Body of pancreas (tissue), 4 donors: ENCODE data around the gene PSEN1. TPM values are rescaled to one million over a fixed set of nuclear protein-coding genes. Genes with fewer than 3 reads are reported as not detected.

Experiments
- ATAC-seq: fragments of 150-250 bp; one replicate; pipeline ENCODE4 v1.9.1; 2016
- DNase-seq, 4 donors: peaks; one replicate each; pipeline ENCODE4 v3.0.0-alpha.2; 2019
- H3K27ac ChIP-seq, 4 donors: fragments of 200-600 bp; sonication (generic); 1 replicate in 3 of 4; 2 replicates in 1 of 4; pipeline versions ENCODE4 v1.5.1 to v1.6.1; 2016 to 2019; ENCODE audit warnings: mild to moderate bottlenecking in 1 of 4, mixed read lengths in 1 of 4, moderate library complexity in 1 of 4
- H3K27me3 ChIP-seq, 2 donors: fragments of 200-600 bp; sonication (generic); one replicate each; pipeline ENCODE4 v1.6.0; 2016; ENCODE audit warnings: mild to moderate bottlenecking in 1 of 2
- H3K36me3 ChIP-seq, 2 donors: fragments of 200-600 bp; sonication (generic); replicated peaks in 1 of 2; 2 replicates each; pipeline ENCODE4 v1.5.1; 2016; ENCODE audit warnings: low read depth in 2 of 2; ENCODE audit not compliant: insufficient read depth in 1 of 2
- H3K4me1 ChIP-seq: fragments of 200-600 bp; sonication (generic); one replicate; pipeline ENCODE4 v1.6.0; 2016
- H3K4me3 ChIP-seq, 2 donors: fragments of 200-600 bp; sonication (generic); 1 replicate in 1 of 2; 2 replicates in 1 of 2; pipeline ENCODE4 v1.5.1; 2016 to 2019
- H3K9me3 ChIP-seq, 3 donors: fragments of 200-600 bp; sonication (generic); 1 replicate in 2 of 3; 2 replicates in 1 of 3; pipeline ENCODE4 v1.5.1; 2016
- CTCF ChIP-seq, 7 experiments: fragments of 450-650 bp in 4 of 7; fragments of 200-600 bp in 3 of 7; sonication (generic) in 3 of 7; IDR thresholded peaks; one replicate each; pipeline ENCODE4 v1.5.1; 2016 to 2019; ENCODE audit warnings: antibody characterized with exemption in 7 of 7
- POLR2A ChIP-seq, 3 donors: fragments of 450-650 bp; IDR thresholded peaks; one replicate each; pipeline ENCODE4 v1.6.1; 2016; ENCODE audit warnings: antibody characterized with exemption in 3 of 3, mild to moderate bottlenecking in 2 of 3
- WGBS, 2 donors: methylation state at CpG; one replicate each; pipeline ENCODE4 v1.1.5; 2017; 5-methylcytosine and 5-hydroxymethylcytosine counted together
- intact Hi-C: fragments of 100-400 bp; cut with DNase I; formaldehyde crosslinking; loops from one replicate; pipeline ENCODE4 v1.15.1; 2023
- total RNA-seq, 2 donors: library from RNA; depleted of rRNA; stranded (reverse); fragments of >200 nt; gene quantifications; one replicate each; pipeline ENCODE4 v1.1.0, GENCODE V29; 2016

PSEN1 gene
- total RNA-seq, 2 donors from 2014 or later = 14.2 to 21.8 TPM

GRCh38 chr14:73140811-73141323, 4.6 kb downstream of the PSEN1 start:
- H3K4me3 ChIP-seq = no peak overlapping the region
- TF ChIP-seq POLR2A (IDR thresholded peaks at IDR 0.05) = no peak
- no peak for TF ChIP-seq CTCF (IDR thresholded peaks at IDR 0.05)
- intact Hi-C loops = no loop called here
- no peaks in the 10 kb centered on the region for H3K36me3 ChIP-seq
- ATAC-seq (no peak), DNase-seq (no peak)
- no peak overlapping the region for H3K27ac ChIP-seq
- H3K4me1 ChIP-seq = peaks cover 17% of the 10 kb centered on the region
- 73 to 88% methylated on average over 1 of the region's 1 CpG for WGBS, 2 donors
- H3K27me3 ChIP-seq = no peaks in the 10 kb centered on the region
- no peaks in the 10 kb centered on the region for H3K9me3 ChIP-seq

DNA sequence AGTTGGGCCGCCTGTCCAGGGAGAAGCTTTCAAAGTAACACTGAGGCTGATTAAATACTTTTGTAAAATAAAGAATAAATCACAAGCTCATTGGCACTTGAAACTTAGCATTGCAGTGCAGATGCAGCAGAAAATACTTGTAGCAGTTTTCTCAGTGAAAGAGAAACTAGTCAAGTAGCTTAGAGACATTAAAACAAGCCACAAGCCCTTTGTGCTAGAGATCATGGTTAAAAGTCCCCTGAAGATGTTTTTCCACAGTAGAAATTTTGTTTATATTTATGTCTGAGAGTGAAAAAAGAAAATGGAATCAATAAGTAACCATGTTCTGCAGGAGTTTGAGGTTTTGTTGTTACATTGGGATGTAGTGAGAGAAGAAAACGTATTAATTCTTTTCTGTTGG, 5.9 kb downstream of the PSEN1 start:
- 82 to 83% methylated on average over 2 of the region's 2 CpGs for WGBS, 2 donors
- intact Hi-C loops = no loop called here
- Histone ChIP-seq H3K36me3 (no peaks in the 10 kb centered on the region), H3K27ac (no peak overlapping the region), H3K4me1 (peaks cover 13% of the 10 kb centered on the region), H3K9me3 (no peaks in the 10 kb centered on the region), H3K4me3 (no peak overlapping the region), H3K27me3 (no peaks in the 10 kb centered on the region)
- no peak for TF ChIP-seq CTCF (IDR thresholded peaks at IDR 0.05)
- no peak for TF ChIP-seq POLR2A (IDR thresholded peaks at IDR 0.05)
- DNase-seq (no peak), ATAC-seq (no peak)

DNA sequence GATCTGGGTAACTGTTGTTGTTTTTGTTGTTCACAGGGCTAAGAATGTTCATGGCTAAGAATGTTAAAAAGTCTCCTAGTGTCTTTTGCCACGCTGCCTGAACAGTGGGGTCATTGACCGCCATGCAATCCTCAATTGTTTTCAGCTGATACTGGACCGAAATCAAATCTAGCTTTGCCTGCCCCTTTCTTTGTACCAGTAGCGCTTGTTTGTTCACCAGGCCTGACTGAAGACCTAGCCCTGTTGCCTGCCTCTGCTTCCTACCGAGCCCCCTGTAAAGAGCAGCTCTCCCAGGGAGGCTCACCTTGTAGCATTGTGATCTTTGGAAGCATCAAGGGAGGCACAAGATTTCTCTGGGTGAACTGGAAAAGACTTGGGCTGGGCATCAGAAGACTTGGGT, 6.7 kb downstream of the PSEN1 start:
- peaks cover 6% of the 10 kb centered on the region for H3K4me1 ChIP-seq
- H3K36me3 ChIP-seq = no peaks in the 10 kb centered on the region
- 62 to 72% methylated on average over 5 of the region's 5 CpGs for WGBS, 2 donors
- ATAC-seq = no peak
- DNase-seq = no peak
- H3K4me3 ChIP-seq = no peak overlapping the region
- no peak for TF ChIP-seq CTCF (IDR thresholded peaks at IDR 0.05)
- TF ChIP-seq POLR2A (IDR thresholded peaks at IDR 0.05) = no peak
- H3K27me3 ChIP-seq = no peaks in the 10 kb centered on the region
- no peaks in the 10 kb centered on the region for H3K9me3 ChIP-seq
- H3K27ac ChIP-seq = no peak overlapping the region
- intact Hi-C loops = no loop called here

DNA sequence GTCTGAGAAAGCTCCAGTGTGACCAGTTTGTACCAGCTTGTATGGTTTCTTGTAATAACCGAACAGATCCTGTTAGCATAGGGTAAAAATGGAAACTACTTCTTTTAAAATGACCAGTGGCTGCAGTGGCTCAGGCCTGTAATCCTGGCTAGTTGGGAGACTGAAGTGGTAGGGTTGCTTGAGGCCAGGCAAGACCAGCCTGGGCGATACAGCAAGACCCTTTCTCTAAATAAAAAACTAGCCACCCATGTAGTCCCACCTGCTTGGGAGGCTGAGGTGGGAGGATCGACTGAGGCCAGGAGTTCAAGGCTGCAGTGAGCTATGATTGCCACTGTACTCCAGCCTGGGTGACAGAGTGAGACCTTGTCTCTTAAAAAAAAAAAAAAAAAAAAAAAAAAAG, 7.3 kb downstream of the PSEN1 start:
- Histone ChIP-seq H3K27ac (no peak overlapping the region), H3K9me3 (no peaks in the 10 kb centered on the region), H3K36me3 (peaks cover 0 to 5% of the 10 kb centered on the region in 2 donors), H3K4me1 (peaks cover 6% of the 10 kb centered on the region), H3K27me3 (no peaks in the 10 kb centered on the region), H3K4me3 (no peak overlapping the region)
- no peak for TF ChIP-seq POLR2A (IDR thresholded peaks at IDR 0.05)
- TF ChIP-seq CTCF (IDR thresholded peaks at IDR 0.05) = no peak
- intact Hi-C loops = no loop called here
- ATAC-seq = no peak
- DNase-seq = no peak
- WGBS, 2 donors = 77 to 90% methylated on average over 3 of the region's 3 CpGs

GRCh38 chr14:73145371-73145770, 9.1 kb downstream of the PSEN1 start:
- H3K4me3 ChIP-seq = no peak overlapping the region
- intact Hi-C loops = no loop called here
- no peak for ATAC-seq

More at GRCh38 chr14:73145371-73145770, 9.1 kb downstream of the PSEN1 start:
- 89 to 96% methylated on average over 3 of the region's 3 CpGs for WGBS, 2 donors
- TF ChIP-seq POLR2A (IDR thresholded peaks at IDR 0.05) (no peak), CTCF (IDR thresholded peaks at IDR 0.05) (no peak)
- DNase-seq = no peak
- Histone ChIP-seq H3K36me3 (peaks cover 0 to 9% of the 10 kb centered on the region in 2 donors), H3K4me1 (peaks cover 6% of the 10 kb centered on the region), H3K9me3 (no peaks in the 10 kb centered on the region), H3K27ac (no peak overlapping the region), H3K27me3 (no peaks in the 10 kb centered on the region)
